ENCODE results near the gene TNFSF11. TPM values are rescaled to one million over a fixed set of nuclear protein-coding genes. Genes with fewer than 3 reads are reported as not detected.

Gene TNFSF11
- total and polyA plus RNA-seq, 7 donors, result 1.8 TPM; not detected in 6

- 47 to 52% methylated on average over 4 of the region's 4 CpGs for WGBS, 2 donors
- Histone ChIP-seq H3K4me3 (no peak overlapping the region), H3K36me3 (no peaks in the 10 kb centered on the region), H3K9me3 (no peaks in the 10 kb centered on the region), H3K27ac (no peak overlapping the region), H3K4me1 (no peaks in the 10 kb centered on the region), H3K27me3 (no peaks in the 10 kb centered on the region)
- TF ChIP-seq, protein P1, sequence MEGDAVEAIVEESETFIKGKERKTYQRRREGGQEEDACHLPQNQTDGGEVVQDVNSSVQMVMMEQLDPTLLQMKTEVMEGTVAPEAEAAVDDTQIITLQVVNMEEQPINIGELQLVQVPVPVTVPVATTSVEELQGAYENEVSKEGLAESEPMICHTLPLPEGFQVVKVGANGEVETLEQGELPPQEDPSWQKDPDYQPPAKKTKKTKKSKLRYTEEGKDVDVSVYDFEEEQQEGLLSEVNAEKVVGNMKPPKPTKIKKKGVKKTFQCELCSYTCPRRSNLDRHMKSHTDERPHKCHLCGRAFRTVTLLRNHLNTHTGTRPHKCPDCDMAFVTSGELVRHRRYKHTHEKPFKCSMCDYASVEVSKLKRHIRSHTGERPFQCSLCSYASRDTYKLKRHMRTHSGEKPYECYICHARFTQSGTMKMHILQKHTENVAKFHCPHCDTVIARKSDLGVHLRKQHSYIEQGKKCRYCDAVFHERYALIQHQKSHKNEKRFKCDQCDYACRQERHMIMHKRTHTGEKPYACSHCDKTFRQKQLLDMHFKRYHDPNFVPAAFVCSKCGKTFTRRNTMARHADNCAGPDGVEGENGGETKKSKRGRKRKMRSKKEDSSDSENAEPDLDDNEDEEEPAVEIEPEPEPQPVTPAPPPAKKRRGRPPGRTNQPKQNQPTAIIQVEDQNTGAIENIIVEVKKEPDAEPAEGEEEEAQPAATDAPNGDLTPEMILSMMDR (IDR thresholded peaks at IDR 0.05), result no peak
- TF ChIP-seq EP300 (IDR thresholded peaks at IDR 0.05) (no peak), POLR2AphosphoS5 (IDR thresholded peaks at IDR 0.05) (no peak), POLR2A (IDR thresholded peaks at IDR 0.05) (no peak)
- DNase-seq, result no peak
- intact Hi-C loops (cut with DNase I), result no loop called here
Observed at GRCh38 chr13:42532561-42533335, 41.2 kb upstream of the TNFSF11 start.

DNA sequence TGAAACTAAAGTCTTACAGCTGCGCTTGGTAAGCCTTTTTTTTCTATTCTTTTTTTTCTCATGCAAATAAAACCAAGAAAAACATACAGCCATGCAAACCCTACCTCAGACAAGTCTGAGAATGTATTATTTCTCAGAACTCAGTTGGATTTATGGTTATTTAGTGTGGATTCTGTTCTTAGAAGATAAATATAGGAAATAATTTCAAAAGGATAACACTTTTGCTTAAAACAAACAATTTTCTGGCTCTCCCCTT is 40.7 kb upstream of the TNFSF11 start:
- no peak for DNase-seq
- intact Hi-C loops (cut with DNase I), result no loop called here
- Histone ChIP-seq H3K27ac (no peak overlapping the region), H3K4me1 (no peaks in the 10 kb centered on the region), H3K27me3 (no peaks in the 10 kb centered on the region), H3K4me3 (no peak overlapping the region), H3K9me3 (no peaks in the 10 kb centered on the region), H3K36me3 (no peaks in the 10 kb centered on the region)
- 70 to 97% methylated on average over 1 of the region's 1 CpG for WGBS, 2 donors
- TF ChIP-seq, protein P1 (IDR thresholded peaks at IDR 0.05), result no peak
- TF ChIP-seq EP300 (IDR thresholded peaks at IDR 0.05) (no peak), POLR2AphosphoS5 (IDR thresholded peaks at IDR 0.05) (no peak), POLR2A (IDR thresholded peaks at IDR 0.05) (no peak)

DNA sequence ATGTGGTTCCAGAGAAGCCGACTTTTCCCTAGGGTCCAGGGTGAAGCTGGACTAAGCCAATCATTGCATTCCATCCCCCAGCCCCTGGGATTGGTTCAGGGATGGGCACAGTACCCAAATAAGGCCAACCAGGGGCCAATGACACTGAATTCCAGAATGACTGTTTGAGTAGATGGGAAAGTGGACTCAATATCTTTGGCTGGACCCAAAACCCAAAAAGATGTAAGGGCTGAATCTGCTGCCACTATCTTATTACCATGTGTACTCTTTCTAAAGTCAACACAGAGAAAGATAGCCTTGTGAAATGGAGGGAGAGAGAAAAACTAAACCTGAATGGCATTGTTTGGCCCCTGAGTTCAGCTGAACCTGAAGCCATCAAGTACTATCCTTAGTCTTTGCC is 39.2 kb upstream of the TNFSF11 start:
- TF ChIP-seq POLR2AphosphoS5 (IDR thresholded peaks at IDR 0.05), result no peak
- TF ChIP-seq POLR2A (IDR thresholded peaks at IDR 0.05), result no peak
- no peak for TF ChIP-seq EP300 (IDR thresholded peaks at IDR 0.05)
- TF ChIP-seq, protein P1 (IDR thresholded peaks at IDR 0.05), result no peak
- 90 to 95% methylated on average over 1 of the region's 1 CpG for WGBS, 2 donors
- no peaks in the 10 kb centered on the region for H3K36me3 ChIP-seq
- no peaks in the 10 kb centered on the region for H3K4me1 ChIP-seq
- H3K27ac ChIP-seq, result no peak overlapping the region
- H3K4me3 ChIP-seq, result no peak overlapping the region
- H3K27me3 ChIP-seq, result no peaks in the 10 kb centered on the region
- DNase-seq, result no peak
- intact Hi-C loops (cut with DNase I), result no loop called here
- no peaks in the 10 kb centered on the region for H3K9me3 ChIP-seq

DNA sequence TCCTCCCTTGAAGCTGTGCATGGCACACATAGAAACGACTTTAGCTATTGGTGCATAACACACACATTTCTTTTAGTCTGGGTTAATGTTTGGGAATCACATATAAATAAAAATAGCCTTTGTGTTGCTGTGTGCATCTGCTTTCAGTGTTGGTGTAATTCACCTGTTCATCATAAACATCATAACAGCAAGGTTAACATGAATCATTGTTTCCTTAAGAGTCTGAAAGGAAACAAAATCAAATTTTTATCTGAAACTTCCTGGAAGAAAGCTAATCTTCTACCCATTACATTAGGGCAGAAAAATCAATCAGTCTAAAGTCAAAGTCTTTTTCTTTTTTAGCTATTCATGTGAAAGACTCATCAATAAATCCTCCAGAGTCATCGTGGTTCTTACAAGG is 35.0 kb upstream of the TNFSF11 start:
- H3K36me3 ChIP-seq, result no peaks in the 10 kb centered on the region
- H3K9me3 ChIP-seq, result no peaks in the 10 kb centered on the region
- H3K27me3 ChIP-seq, result no peaks in the 10 kb centered on the region
- no peak overlapping the region for H3K27ac ChIP-seq
- intact Hi-C loops (cut with DNase I), result no loop called here
- H3K4me1 ChIP-seq, result no peaks in the 10 kb centered on the region
- no peak overlapping the region for H3K4me3 ChIP-seq
- TF ChIP-seq POLR2A (IDR thresholded peaks at IDR 0.05) (no peak), EP300 (IDR thresholded peaks at IDR 0.05) (no peak), POLR2AphosphoS5 (IDR thresholded peaks at IDR 0.05) (no peak)
- TF ChIP-seq, protein P1 (IDR thresholded peaks at IDR 0.05), result no peak
- 20 to 68% methylated on average over 2 of the region's 2 CpGs for WGBS, 2 donors
- no peak for DNase-seq

- no peak for DNase-seq
- intact Hi-C loops (cut with DNase I), result no loop called here
- Histone ChIP-seq H3K36me3 (no peaks in the 10 kb centered on the region), H3K4me1 (no peaks in the 10 kb centered on the region), H3K9me3 (no peaks in the 10 kb centered on the region), H3K27me3 (no peaks in the 10 kb centered on the region), H3K4me3 (no peak overlapping the region), H3K27ac (no peak overlapping the region)
- TF ChIP-seq, protein P1 (IDR thresholded peaks at IDR 0.05), result no peak
- TF ChIP-seq EP300 (IDR thresholded peaks at IDR 0.05) (no peak), POLR2A (IDR thresholded peaks at IDR 0.05) (no peak), POLR2AphosphoS5 (IDR thresholded peaks at IDR 0.05) (no peak)
- 89 to 93% methylated on average over 7 of the region's 7 CpGs for WGBS, 2 donors
Observed at GRCh38 chr13:42539670-42540069, 34.3 kb upstream of the TNFSF11 start.
